Endodermal cell (in vitro differentiated cells): ENCODE results near the gene GABRE. TPM values are rescaled to one million over a fixed set of nuclear protein-coding genes. Genes with fewer than 3 reads are reported as not detected.

ENCODE experiments used
- DNase-seq: peaks from one replicate; pipeline ENCODE4 v3.0.0-alpha.2; 2017
- H3K27ac ChIP-seq: 2 replicates; pipeline ENCODE4 v1.5.1; 2013; ENCODE audit warnings: mild to moderate bottlenecking, low read depth, low read length, moderate library complexity
- H3K27me3 ChIP-seq: 2 replicates; pipeline ENCODE4 v1.6.1; 2013; ENCODE audit warnings: mild to moderate bottlenecking, low read length, moderate library complexity; ENCODE audit not compliant: insufficient read depth, control insufficient read depth, poor library complexity, severe bottlenecking
- H3K36me3 ChIP-seq: 2 replicates; pipeline ENCODE4 v1.7.0; 2013; ENCODE audit warnings: mild to moderate bottlenecking, low read length, moderate library complexity; ENCODE audit not compliant: control insufficient read depth, insufficient read depth
- H3K4me1 ChIP-seq: one replicate; pipeline ENCODE4 v1.7.0; 2013; ENCODE audit warnings: low read length; ENCODE audit not compliant: control insufficient read depth, insufficient read depth
- H3K4me3 ChIP-seq: 2 replicates; pipeline ENCODE4 v1.5.1; 2013; ENCODE audit warnings: mild to moderate bottlenecking, low read length, moderate library complexity
- H3K9ac ChIP-seq: 2 replicates; pipeline ENCODE4 v1.6.1; 2013; ENCODE audit warnings: mild to moderate bottlenecking, low read length, moderate library complexity; ENCODE audit not compliant: poor library complexity, severe bottlenecking; ENCODE audit errors: extremely low read depth
- H3K9me3 ChIP-seq: 2 replicates; pipeline ENCODE4 v1.6.1; 2013; ENCODE audit warnings: mild to moderate bottlenecking, low read length, moderate library complexity; ENCODE audit not compliant: control insufficient read depth
- H3K27ac Mint-ChIP-seq: 2 replicates; pipeline ENCODE4 v1.8.0; 2020; ENCODE audit warnings: mixed read lengths
- H3K27me3 Mint-ChIP-seq: 2 replicates; pipeline ENCODE4 v1.8.0; 2021; ENCODE audit warnings: mild to moderate bottlenecking, mixed read lengths; ENCODE audit not compliant: insufficient read depth
- H3K36me3 Mint-ChIP-seq: 2 replicates; pipeline ENCODE4 v1.8.0; 2020; ENCODE audit warnings: low read depth, mixed read lengths
- H3K4me1 Mint-ChIP-seq: 2 replicates; pipeline ENCODE4 v1.8.0; 2020; ENCODE audit warnings: mixed read lengths
- H3K4me3 Mint-ChIP-seq: 2 replicates; pipeline ENCODE4 v1.8.0; 2020; ENCODE audit warnings: mild to moderate bottlenecking, moderate library complexity, mixed read lengths
- H3K9me3 Mint-ChIP-seq: 2 replicates; pipeline ENCODE4 v1.8.0; 2020; ENCODE audit warnings: mild to moderate bottlenecking, mixed read lengths
- CTCF ChIP-seq: fragments of 200-600 bp; sonication (generic); conservative IDR thresholded peaks from 2 replicates; pipeline ENCODE4 v1.5.0; 2021; ENCODE audit warnings: antibody characterized with exemption, mild to moderate bottlenecking
- WGBS, 2 experiments: methylation state at CpG; one replicate each; pipeline versions ENCODE4 v1.1.5 to v1.1.7; 2013; ENCODE audit warnings: missing lambda C conversion rate in 2 of 2, mixed read lengths in 1 of 2; ENCODE audit not compliant: insufficient coverage in 1 of 2, insufficient read length in 1 of 2; 5-methylcytosine and 5-hydroxymethylcytosine counted together
- total RNA-seq, 2 donors: library from RNA; stranded (reverse); fragmentation: NEBNext Ultra II Directional in 1 of 2; extraction: Animal tissue kit (Norgen Biotek cat#: 25700) in 1 of 2; gene quantifications; 2 replicates in 1 of 2; 3 replicates in 1 of 2; pipeline ENCODE4 v1.2.1, GENCODE V29; 2021

The GABRE gene
- total RNA-seq, 2 donors from 2014 or later: 6.6 to 13.3 TPM

GRCh38 chrX:151938172-151938571 is 36.3 kb downstream of the GABRE start:
- H3K4me1 Mint-ChIP-seq: no peaks in the 10 kb centered on the region
- Histone ChIP-seq H3K9ac (no peak overlapping the region), H3K27ac (no peak overlapping the region), H3K4me1 (no peaks in the 10 kb centered on the region), H3K27me3 (no peaks in the 10 kb centered on the region), H3K36me3 (no peaks in the 10 kb centered on the region), H3K4me3 (no peak overlapping the region), H3K9me3 (no peaks in the 10 kb centered on the region)
- DNase-seq: no peak
- no peaks in the 10 kb centered on the region for H3K27me3 Mint-ChIP-seq
- TF ChIP-seq CTCF: no peak
- no peak overlapping the region for H3K27ac Mint-ChIP-seq
- peaks cover 45% of the 10 kb centered on the region for H3K9me3 Mint-ChIP-seq
- no peak overlapping the region for H3K4me3 Mint-ChIP-seq
- no peaks in the 10 kb centered on the region for H3K36me3 Mint-ChIP-seq

DNA sequence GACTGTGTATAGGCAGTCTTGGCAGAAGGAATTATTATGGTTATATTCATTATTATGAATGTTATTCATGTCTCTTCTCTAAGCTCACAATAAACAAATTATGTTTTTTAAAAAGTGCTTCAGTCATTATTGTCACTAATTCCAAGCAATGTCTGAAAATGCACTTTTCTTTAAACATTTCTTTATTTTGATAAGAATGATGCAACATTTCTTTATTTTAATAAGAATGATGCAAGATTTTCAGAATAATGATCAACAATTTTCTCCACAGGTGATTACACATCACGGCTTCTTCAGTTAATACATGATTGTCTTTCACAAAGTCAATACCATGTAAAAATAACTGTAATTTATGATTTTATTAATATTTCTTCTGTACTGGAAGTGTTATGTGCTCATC is 39.1 kb downstream of the GABRE start:
- no peaks in the 10 kb centered on the region for H3K9me3 ChIP-seq
- no peaks in the 10 kb centered on the region for H3K36me3 ChIP-seq
- Mint-ChIP-seq H3K4me3 (no peak overlapping the region), H3K27me3 (no peaks in the 10 kb centered on the region), H3K36me3 (no peaks in the 10 kb centered on the region), H3K9me3 (peaks cover 29% of the 10 kb centered on the region), H3K4me1 (no peaks in the 10 kb centered on the region), H3K27ac (no peak overlapping the region)
- H3K4me1 ChIP-seq: no peaks in the 10 kb centered on the region
- no peaks in the 10 kb centered on the region for H3K27me3 ChIP-seq
- no peak for DNase-seq
- no peak overlapping the region for H3K9ac ChIP-seq
- H3K4me3 ChIP-seq: no peak overlapping the region
- H3K27ac ChIP-seq: no peak overlapping the region
- no peak for TF ChIP-seq CTCF
- WGBS, 2 experiments: no CpG with 5 or more reads among the region's 1 CpG

GRCh38 chrX:151929126-151929525 is 45.4 kb downstream of the GABRE start:
- no peak for DNase-seq
- no peaks in the 10 kb centered on the region for H3K36me3 Mint-ChIP-seq
- no peak overlapping the region for H3K27ac ChIP-seq
- peaks cover 39% of the 10 kb centered on the region for H3K9me3 Mint-ChIP-seq
- WGBS, 2 experiments: 97% methylated on average over 4 of the region's 4 CpGs; no CpG with 5 or more reads in 1 of the 2 experiments
- no peak overlapping the region for H3K4me3 ChIP-seq
- no peak for TF ChIP-seq CTCF
- no peak overlapping the region for H3K27ac Mint-ChIP-seq
- H3K9me3 ChIP-seq: no peaks in the 10 kb centered on the region
- no peaks in the 10 kb centered on the region for H3K36me3 ChIP-seq
- no peak overlapping the region for H3K4me3 Mint-ChIP-seq
- no peaks in the 10 kb centered on the region for H3K27me3 Mint-ChIP-seq
- no peaks in the 10 kb centered on the region for H3K4me1 ChIP-seq
- H3K9ac ChIP-seq: no peak overlapping the region
- H3K4me1 Mint-ChIP-seq: no peaks in the 10 kb centered on the region
- no peaks in the 10 kb centered on the region for H3K27me3 ChIP-seq
